Measurements from ENCODE around the gene UBTD2.
"Not testable (repeated sequence)": the region's sequence is repeated elsewhere in the genome, so short reads cannot be mapped to it uniquely, and the experiment has no call there.

Gene UBTD2

GRCh38 chr5:172293054-172293744 is 9.6 kb upstream of the UBTD2 start:
- DNase-seq (ENCODE audit: low spot score) (peak; percentile 62), FAIRE-seq (peak; percentile 64)

- not testable (repeated sequence) for DNase-seq (ENCODE audit: low spot score)
Observed at GRCh38 chr5:172291837-172292236, 8.3 kb upstream of the UBTD2 start.

GRCh38 chr5:172288465-172288864 is 4.9 kb upstream of the UBTD2 start:
- FAIRE-seq = no peak
- DNase-seq (ENCODE audit: low spot score) = no peak

More at GRCh38 chr5:172291837-172292236, 8.3 kb upstream of the UBTD2 start:
- not testable (repeated sequence) for FAIRE-seq

- not testable (repeated sequence) for DNase-seq (ENCODE audit: low spot score); FAIRE-seq
Observed at GRCh38 chr5:172287140-172287539, 3.6 kb upstream of the UBTD2 start.

- FAIRE-seq = no peak
Observed at GRCh38 chr5:172285226-172286143, 1.9 kb upstream of the UBTD2 start.

GRCh38 chr5:172284611-172284980 is 1.0 kb upstream of the UBTD2 start:
- FAIRE-seq (no peak), DNase-seq (ENCODE audit: low spot score) (no peak)

More at GRCh38 chr5:172285226-172286143, 1.9 kb upstream of the UBTD2 start:
- DNase-seq (ENCODE audit: low spot score) = no peak

- peak; percentile 60 for DNase-seq (ENCODE audit: low spot score)
- FAIRE-seq = no peak
Observed at GRCh38 chr5:172283862-172284610, 472 bp upstream of the UBTD2 start.

GRCh38 chr5:172282272-172283019 is 1.1 kb downstream of the UBTD2 start:
- DNase-seq (ENCODE audit: low spot score) (peak; percentile 36), FAIRE-seq (peak; percentile 60)

- DNase-seq (ENCODE audit: low spot score) (no peak), FAIRE-seq (no peak)
Observed at GRCh38 chr5:172281346-172281745, 2.2 kb downstream of the UBTD2 start.

- FAIRE-seq (no peak), DNase-seq (ENCODE audit: low spot score) (no peak)
Observed at GRCh38 chr5:172280929-172281328, 2.6 kb downstream of the UBTD2 start.

GRCh38 chr5:172280317-172280716 is 3.2 kb downstream of the UBTD2 start:
- FAIRE-seq = no peak
- DNase-seq (ENCODE audit: low spot score) = no peak

GRCh38 chr5:172278356-172278755 is 5.2 kb downstream of the UBTD2 start:
- DNase-seq (ENCODE audit: low spot score) (no peak), FAIRE-seq (no peak)

- no peak for DNase-seq (ENCODE audit: low spot score)
- FAIRE-seq = no peak
Observed at GRCh38 chr5:172276214-172276613, 7.3 kb downstream of the UBTD2 start.

GRCh38 chr5:172274951-172275753 is 8.4 kb downstream of the UBTD2 start:
- FAIRE-seq = peak; percentile 97
- peak; percentile 96 for DNase-seq (ENCODE audit: low spot score)

- DNase-seq (ENCODE audit: low spot score) (no peak), FAIRE-seq (no peak)
Observed at GRCh38 chr5:172267943-172268342, 15.6 kb downstream of the UBTD2 start.

- no peak for FAIRE-seq
- no peak for DNase-seq (ENCODE audit: low spot score)
Observed at GRCh38 chr5:172266676-172267092, 16.9 kb downstream of the UBTD2 start.

GRCh38 chr5:172266071-172266675 is 17.4 kb downstream of the UBTD2 start:
- DNase-seq (ENCODE audit: low spot score) (no peak), FAIRE-seq (no peak)

- peak; percentile 0 for DNase-seq (ENCODE audit: low spot score)
- FAIRE-seq = no peak
Observed at GRCh38 chr5:172264815-172265395, 18.7 kb downstream of the UBTD2 start.

GRCh38 chr5:172255444-172255843 is 28.1 kb downstream of the UBTD2 start:
- FAIRE-seq = no peak
- DNase-seq (ENCODE audit: low spot score) = no peak

Measured in RCC 7860 (cell line).